ENCODE results near the gene LPO.

The LPO gene

GRCh38 chr17:58217766-58218165 lies 20.6 kb upstream of the LPO start:
- Histone ChIP-seq H3K9me2 (replicated peaks; ENCODE audit: control insufficient read depth, low read length) (no peaks in the 10 kb centered on the region), H3K79me2 (ENCODE audit: control insufficient read depth, low read length) (peaks cover 3% of the 10 kb centered on the region; the same call in 1 of the 2 replicates)

GRCh38 chr17:58219007-58219788 lies 19.2 kb upstream of the LPO start, which contains the start of gene MKS1:
TSS of gene MKS1 (minus strand) at chr17:58219255. CDS start at chr17:58219230, 25 bp downstream.
- no peak for TF ChIP-seq EZH2phosphoT487 (IDR thresholded peaks at IDR 0.05; ENCODE audit: borderline replicate concordance, low read length)
- TF ChIP-seq CTCF (IDR thresholded peaks at IDR 0.05; ENCODE audit: low read depth, low read length, poor library complexity, severe bottlenecking): peak; percentile 66
- no peaks in the 10 kb centered on the region for H4K20me1 ChIP-seq (ENCODE audit: control insufficient read depth, insufficient read depth, low read depth, low read length)
- no peaks in the 10 kb centered on the region for H3K9me2 ChIP-seq (replicated peaks; ENCODE audit: control insufficient read depth, low read length)
- H3K27ac ChIP-seq (ENCODE audit: low read depth, low read length): peak within 1 kb of the TSS; percentile 40
- H3K4me3 ChIP-seq (ENCODE audit: low read length): peak within 1 kb of the TSS; percentile 86
- peaks cover 3% of the 10 kb centered on the region; the same call in 1 of the 2 replicates for H3K79me2 ChIP-seq (ENCODE audit: control insufficient read depth, low read length)
- no peaks in the 10 kb centered on the region; the same call in 1 of the 2 replicates for H3K27me3 ChIP-seq (ENCODE audit: control insufficient read depth, low read length)
- H3K36me3 ChIP-seq (ENCODE audit: control insufficient read depth, low read length): peaks cover 4% of the 10 kb centered on the region; the same call in 1 of the 2 replicates
- H3K4me2 ChIP-seq (ENCODE audit: low read length): peak within 1 kb of the TSS; percentile 90
- H3F3A ChIP-seq (ENCODE audit: control insufficient read depth, insufficient read depth): no peaks in the 10 kb centered on the region
- H3K9me3 ChIP-seq (ENCODE audit: control insufficient read depth, insufficient read depth, low read length): no peaks in the 10 kb centered on the region
- H3K4me1 ChIP-seq (ENCODE audit: control insufficient read depth, low read length): peaks cover 14% of the 10 kb centered on the region

More at GRCh38 chr17:58217766-58218165, 20.6 kb upstream of the LPO start:
- H3K4me1 ChIP-seq (ENCODE audit: control insufficient read depth, low read length): peaks cover 14% of the 10 kb centered on the region
- peaks cover 4% of the 10 kb centered on the region; the same call in 1 of the 2 replicates for H3K36me3 ChIP-seq (ENCODE audit: control insufficient read depth, low read length)
- TF ChIP-seq CTCF (IDR thresholded peaks at IDR 0.05; ENCODE audit: low read depth, low read length, poor library complexity, severe bottlenecking): no peak
- no peak for TF ChIP-seq EZH2phosphoT487 (IDR thresholded peaks at IDR 0.05; ENCODE audit: borderline replicate concordance, low read length)
- no peaks in the 10 kb centered on the region for H4K20me1 ChIP-seq (ENCODE audit: control insufficient read depth, insufficient read depth, low read depth, low read length)
- no peaks in the 10 kb centered on the region for H3F3A ChIP-seq (ENCODE audit: control insufficient read depth, insufficient read depth)
- H3K4me3 ChIP-seq (ENCODE audit: low read length): no peak overlapping the region
- no peak overlapping the region for H3K27ac ChIP-seq (ENCODE audit: low read depth, low read length)
- no peak overlapping the region for H3K4me2 ChIP-seq (ENCODE audit: low read length)
- H3K9me3 ChIP-seq (ENCODE audit: control insufficient read depth, insufficient read depth, low read length): no peaks in the 10 kb centered on the region
- H3K27me3 ChIP-seq (ENCODE audit: control insufficient read depth, low read length): no peaks in the 10 kb centered on the region

- peak overlapping the region; percentile 90 for H3K4me2 ChIP-seq (ENCODE audit: low read length)
- H3K9me3 ChIP-seq (ENCODE audit: control insufficient read depth, insufficient read depth, low read length): no peaks in the 10 kb centered on the region
- peaks cover 14% of the 10 kb centered on the region for H3K4me1 ChIP-seq (ENCODE audit: control insufficient read depth, low read length)
- H3K9me2 ChIP-seq (replicated peaks; ENCODE audit: control insufficient read depth, low read length): no peaks in the 10 kb centered on the region
- H3K79me2 ChIP-seq (ENCODE audit: control insufficient read depth, low read length): peaks cover 3% of the 10 kb centered on the region; the same call in 1 of the 2 replicates
- TF ChIP-seq CTCF (IDR thresholded peaks at IDR 0.05; ENCODE audit: low read depth, low read length, poor library complexity, severe bottlenecking) (no peak), EZH2phosphoT487 (IDR thresholded peaks at IDR 0.05; ENCODE audit: borderline replicate concordance, low read length) (no peak)
- H3K27me3 ChIP-seq (ENCODE audit: control insufficient read depth, low read length): no peaks in the 10 kb centered on the region; the same call in 1 of the 2 replicates
- peak overlapping the region; percentile 86 for H3K4me3 ChIP-seq (ENCODE audit: low read length)
- H3K27ac ChIP-seq (ENCODE audit: low read depth, low read length): peak overlapping the region; percentile 40; the same call in 1 of the 2 replicates
- peaks cover 4% of the 10 kb centered on the region; the same call in 1 of the 2 replicates for H3K36me3 ChIP-seq (ENCODE audit: control insufficient read depth, low read length)
- H3F3A ChIP-seq (ENCODE audit: control insufficient read depth, insufficient read depth): no peaks in the 10 kb centered on the region
- H4K20me1 ChIP-seq (ENCODE audit: control insufficient read depth, insufficient read depth, low read depth, low read length): no peaks in the 10 kb centered on the region
Observed at GRCh38 chr17:58219789-58220183, 18.6 kb upstream of the LPO start.
